Colonic mucosa (tissue), 4 donors: Measurements from ENCODE around the gene TPM1. TPM values are rescaled to one million over a fixed set of nuclear protein-coding genes. Genes with fewer than 3 reads are reported as not detected.
"Not testable (repeated sequence)": the region's sequence is repeated elsewhere in the genome, so short reads cannot be mapped to it uniquely, and the experiment has no call there.

Experiments used
- DNase-seq: peaks from one replicate; pipeline ENCODE4 v3.0.0-alpha.2; 2020
- H3K27ac ChIP-seq: fragments of 200-600 bp; one replicate; pipeline ENCODE4 v1.8.0; 2021
- H3K27me3 ChIP-seq: fragments of 200-600 bp; one replicate; pipeline ENCODE4 v1.8.0; 2021
- H3K36me3 ChIP-seq: fragments of 200-600 bp; one replicate; pipeline ENCODE4 v1.8.0; 2021
- H3K4me1 ChIP-seq: fragments of 200-600 bp; one replicate; pipeline ENCODE4 v1.8.0; 2021; ENCODE audit warnings: mild to moderate bottlenecking
- H3K4me3 ChIP-seq: fragments of 200-600 bp; one replicate; pipeline ENCODE4 v1.8.0; 2021
- H3K9ac ChIP-seq, 2 donors: one replicate each; pipeline ENCODE4 v1.7.0; 2013; ENCODE audit warnings: control low read depth in 2 of 2, low read depth in 2 of 2, low read length in 2 of 2
- H3K9me3 ChIP-seq: fragments of 200-600 bp; one replicate; pipeline ENCODE4 v1.8.0; 2021
- CTCF ChIP-seq: fragments of 200-600 bp; IDR thresholded peaks from one replicate; pipeline ENCODE4 v1.8.0; 2022; ENCODE audit warnings: antibody characterized with exemption, mild to moderate bottlenecking
- intact Hi-C: fragments of 100-400 bp; cut with DNase I; formaldehyde crosslinking; loops from one replicate; pipeline ENCODE4 v1.14.1; 2022
- total RNA-seq, 2 donors: library from RNA; stranded (reverse); fragmentation: NEBNext Ultra II Directional in 1 of 2; extraction: Animal tissue kit (Norgen Biotek cat#: 25700) in 1 of 2; gene quantifications; one replicate each; pipeline ENCODE4 v1.2.1, GENCODE V29; 2021
- donor health status: healthy.
- donor health status: DM: no; HTN: no; CAD: no.
- donor health status: DM: no; HTN: no; CAD: no.

TPM1 gene
- total RNA-seq, 2 donors from 2014 or later = 423 to 769 TPM

GRCh38 chr15:63104727-63105126 lies 62.2 kb downstream of the TPM1 start:
- Histone ChIP-seq H3K9me3 (no peaks in the 10 kb centered on the region), H3K27me3 (no peaks in the 10 kb centered on the region), H3K36me3 (no peaks in the 10 kb centered on the region), H3K4me1 (no peaks in the 10 kb centered on the region), H3K4me3 (no peak overlapping the region), H3K9ac (no peak overlapping the region), H3K27ac (no peak overlapping the region)
- TF ChIP-seq CTCF = no peak
- intact Hi-C loops = no loop called here
- no peak for DNase-seq

- H3K36me3 ChIP-seq, H3K4me1 ChIP-seq, H3K9ac ChIP-seq, intact Hi-C loops, H3K27ac ChIP-seq, DNase-seq, H3K4me3 ChIP-seq, H3K9me3 ChIP-seq, H3K27me3 ChIP-seq: not testable (repeated sequence)
Measured at GRCh38 chr15:63105354-63105753, 62.8 kb downstream of the TPM1 start.

- H3K27ac ChIP-seq = no peak overlapping the region
- no peak for TF ChIP-seq CTCF
- no peaks in the 10 kb centered on the region for H3K4me1 ChIP-seq
- H3K4me3 ChIP-seq = no peak overlapping the region
- DNase-seq = peak; percentile 62
- no peak overlapping the region for H3K9ac ChIP-seq
- H3K36me3 ChIP-seq = no peaks in the 10 kb centered on the region
- intact Hi-C loops = no loop called here
- no peaks in the 10 kb centered on the region for H3K9me3 ChIP-seq
- H3K27me3 ChIP-seq = no peaks in the 10 kb centered on the region
Measured at GRCh38 chr15:63107895-63108546, 65.5 kb downstream of the TPM1 start.

GRCh38 chr15:63109498-63109897 lies 67.0 kb downstream of the TPM1 start:
- Histone ChIP-seq H3K27ac (no peak overlapping the region), H3K9me3 (no peaks in the 10 kb centered on the region), H3K4me1 (no peaks in the 10 kb centered on the region), H3K4me3 (no peak overlapping the region), H3K36me3 (no peaks in the 10 kb centered on the region), H3K9ac (no peak overlapping the region), H3K27me3 (no peaks in the 10 kb centered on the region)
- intact Hi-C loops = no loop called here
- DNase-seq = no peak
- no peak for TF ChIP-seq CTCF

- Histone ChIP-seq H3K27ac (no peak overlapping the region), H3K4me1 (no peaks in the 10 kb centered on the region), H3K9ac (no peak overlapping the region), H3K4me3 (no peak overlapping the region), H3K27me3 (no peaks in the 10 kb centered on the region), H3K9me3 (no peaks in the 10 kb centered on the region), H3K36me3 (no peaks in the 10 kb centered on the region)
- no peak for TF ChIP-seq CTCF
- intact Hi-C loops = no loop called here
- DNase-seq = no peak
Measured at GRCh38 chr15:63109920-63110319, 67.4 kb downstream of the TPM1 start.

GRCh38 chr15:63110428-63111026 lies 68.0 kb downstream of the TPM1 start:
- Histone ChIP-seq H3K36me3 (no peaks in the 10 kb centered on the region), H3K27ac (no peak overlapping the region), H3K4me1 (no peaks in the 10 kb centered on the region), H3K27me3 (no peaks in the 10 kb centered on the region), H3K9ac (no peak overlapping the region), H3K9me3 (no peaks in the 10 kb centered on the region), H3K4me3 (no peak overlapping the region)
- intact Hi-C loops = no loop called here
- TF ChIP-seq CTCF = no peak
- DNase-seq = no peak
